BLaER1 treated with 17β-estradiol and CSF1 and Interleukin-3, amounts not matched to agents 10 nM and 100 nM (cell line): Measurements from ENCODE around the gene RPS6KA5.
"Not testable (repeated sequence)": the region's sequence is repeated elsewhere in the genome, so short reads cannot be mapped to it uniquely, and the experiment has no call there.

ENCODE experiments used
- H3K27ac ChIP-seq, 11 experiments: shearing (Covaris generic); formaldehyde crosslinking; 2 replicates each; pipeline ENCODE4 v1.8.1; 2022
- H3K27me3 ChIP-seq, 11 experiments: shearing (Covaris generic); formaldehyde crosslinking; 2 replicates each; pipeline ENCODE4 v1.8.1; 2022
- H3K36me3 ChIP-seq, 11 experiments: shearing (Covaris generic); formaldehyde crosslinking; 2 replicates each; pipeline ENCODE4 v1.8.1; 2022
- H3K4me1 ChIP-seq, 10 experiments: shearing (Covaris generic); formaldehyde crosslinking; 2 replicates each; pipeline ENCODE4 v1.8.1; 2022
- H3K4me2 ChIP-seq, 11 experiments: shearing (Covaris generic); formaldehyde crosslinking; 2 replicates each; pipeline ENCODE4 v1.8.1; 2022
- H3K4me3 ChIP-seq, 10 experiments: shearing (Covaris generic); formaldehyde crosslinking; 2 replicates each; pipeline ENCODE4 v1.8.1; 2022
- H3K9ac ChIP-seq, 11 experiments: shearing (Covaris generic); formaldehyde crosslinking; 2 replicates each; pipeline ENCODE4 v1.8.1; 2022
- H3K9me3 ChIP-seq, 11 experiments: shearing (Covaris generic); formaldehyde crosslinking; replicated peaks in 1 of 11; 2 replicates each; pipeline ENCODE4 v1.8.1; 2022
- H4K20me1 ChIP-seq, 11 experiments: shearing (Covaris generic); formaldehyde crosslinking; 2 replicates each; pipeline ENCODE4 v1.8.1; 2022
- Cebpa-rat ChIP-seq, 11 experiments: shearing (Covaris generic); IDR thresholded peaks; 2 replicates each; pipeline ENCODE4 v1.8.1; 2022

RPS6KA5 gene

GRCh38 chr14:90848944-90849731 lies 211.3 kb downstream of the RPS6KA5 start:
- Histone ChIP-seq H3K27me3 (no peaks in the 10 kb centered on the region), H4K20me1 (no peaks in the 10 kb centered on the region), H3K9me3 (no peaks in the 10 kb centered on the region), H3K27ac (no peak overlapping the region), H3K4me1 (peaks cover 0 to 10% (median 0%) of the 10 kb centered on the region in 10 experiments; a peak in 4 of 20 replicates), H3K9ac (no peak overlapping the region), H3K36me3 (no peaks in the 10 kb centered on the region), H3K4me2 (no peak overlapping the region), H3K4me3 (no peak overlapping the region)
- TF ChIP-seq Cebpa-rat (IDR thresholded peaks at IDR 0.05) = no peak

- no peaks in the 10 kb centered on the region for H4K20me1 ChIP-seq
- no peaks in the 10 kb centered on the region for H3K27me3 ChIP-seq
- no peak for TF ChIP-seq Cebpa-rat (IDR thresholded peaks at IDR 0.05)
These were observed 213.9 kb downstream of the RPS6KA5 start for GRCh38 chr14:90846511-90846910.

GRCh38 chr14:90844321-90844720 lies 216.1 kb downstream of the RPS6KA5 start:
- Histone ChIP-seq H3K27me3 (no peaks in the 10 kb centered on the region), H3K36me3 (no peaks in the 10 kb centered on the region), H4K20me1 (no peaks in the 10 kb centered on the region), H3K4me1 (peaks cover 7 to 34% (median 11%) of the 10 kb centered on the region in 10 experiments; a peak in 19 of 20 replicates), H3K9me3 (no peaks in the 10 kb centered on the region), H3K4me3 (no peak overlapping the region), H3K4me2 (no peak overlapping the region), H3K27ac (no peak overlapping the region), H3K9ac (no peak overlapping the region)
- no peak for TF ChIP-seq Cebpa-rat (IDR thresholded peaks at IDR 0.05)

More at GRCh38 chr14:90846511-90846910, 213.9 kb downstream of the RPS6KA5 start:
- H3K9me3 ChIP-seq = no peaks in the 10 kb centered on the region
- no peak overlapping the region for H3K4me3 ChIP-seq
- peak overlapping the region in 3 of 11 experiments; percentile 24 to 50 (median 28); a peak in 5 of 22 replicates for H3K4me2 ChIP-seq
- no peaks in the 10 kb centered on the region for H3K36me3 ChIP-seq
- H3K9ac ChIP-seq = no peak overlapping the region
- no peak overlapping the region for H3K27ac ChIP-seq
- H3K4me1 ChIP-seq = peaks cover 7 to 21% (median 11%) of the 10 kb centered on the region in 10 experiments; a peak in 19 of 20 replicates

- H3K9me3 ChIP-seq = no peaks in the 10 kb centered on the region
- no peak overlapping the region for H3K27ac ChIP-seq
- no peak overlapping the region for H3K4me3 ChIP-seq
- H3K9ac ChIP-seq = no peak overlapping the region
- TF ChIP-seq Cebpa-rat (IDR thresholded peaks at IDR 0.05) = no peak
- H4K20me1 ChIP-seq = no peaks in the 10 kb centered on the region
- H3K4me1 ChIP-seq = peaks cover 7 to 50% (median 11%) of the 10 kb centered on the region in 10 experiments; a peak in 19 of 20 replicates
- H3K36me3 ChIP-seq = no peaks in the 10 kb centered on the region
- H3K27me3 ChIP-seq = no peaks in the 10 kb centered on the region
- peak overlapping the region in 9 of 11 experiments; percentile 25 to 56 (median 45); a peak in 17 of 22 replicates for H3K4me2 ChIP-seq
These were observed 217.7 kb downstream of the RPS6KA5 start for GRCh38 chr14:90842726-90843125.

- not testable (repeated sequence) for H3K9ac ChIP-seq, H4K20me1 ChIP-seq
These were observed 219.8 kb downstream of the RPS6KA5 start for GRCh38 chr14:90840667-90841066.

GRCh38 chr14:90839889-90840266 lies 220.6 kb downstream of the RPS6KA5 start:
- Histone ChIP-seq H3K4me2 (peak overlapping the region in 2 of 11 experiments; percentile 62 to 70; a peak in 4 of 22 replicates), H3K9me3 (no peaks in the 10 kb centered on the region), H3K4me3 (no peak overlapping the region), H3K4me1 (peaks cover 21 to 61% (median 25%) of the 10 kb centered on the region in 10 experiments), H4K20me1 (no peaks in the 10 kb centered on the region), H3K9ac (0 out of 22 replicates have a peak overlapping the region, but pooled peaks of 1 of the 11 experiments have one; percentile 33), H3K36me3 (no peaks in the 10 kb centered on the region), H3K27ac (peak overlapping the region in 2 of 11 experiments; percentile 68 to 71; a peak in 3 of 22 replicates), H3K27me3 (no peaks in the 10 kb centered on the region)
- TF ChIP-seq Cebpa-rat (IDR thresholded peaks at IDR 0.05) = no peak

More at GRCh38 chr14:90840667-90841066, 219.8 kb downstream of the RPS6KA5 start:
- not testable (repeated sequence) for H3K27ac ChIP-seq, H3K4me2 ChIP-seq, H3K9me3 ChIP-seq, H3K4me3 ChIP-seq, H3K27me3 ChIP-seq, H3K36me3 ChIP-seq
- peaks cover 21 to 60% (median 25%) of the 10 kb centered on the region in 10 experiments for H3K4me1 ChIP-seq

GRCh38 chr14:90839024-90839888 lies 221.2 kb downstream of the RPS6KA5 start:
- H3K4me3 ChIP-seq = no peak overlapping the region
- no peaks in the 10 kb centered on the region for H3K36me3 ChIP-seq
- H4K20me1 ChIP-seq = no peaks in the 10 kb centered on the region
- no peaks in the 10 kb centered on the region for H3K9me3 ChIP-seq
- no peak for TF ChIP-seq Cebpa-rat (IDR thresholded peaks at IDR 0.05)
- no peaks in the 10 kb centered on the region for H3K27me3 ChIP-seq
- H3K4me2 ChIP-seq = peak overlapping the region in 2 of 11 experiments; percentile 62 to 70; a peak in 5 of 22 replicates
- peak overlapping the region in 2 of 11 experiments; percentile 33 to 46; a peak in 2 of 22 replicates for H3K9ac ChIP-seq
- peaks cover 21 to 61% (median 25%) of the 10 kb centered on the region in 10 experiments for H3K4me1 ChIP-seq
- peak overlapping the region in 2 of 11 experiments; percentile 68 to 71; a peak in 3 of 22 replicates for H3K27ac ChIP-seq

- H3K27me3 ChIP-seq, H3K9me3 ChIP-seq, H3K9ac ChIP-seq, H3K36me3 ChIP-seq, H3K4me3 ChIP-seq, H4K20me1 ChIP-seq: not testable (repeated sequence)
- peaks cover 21 to 61% (median 25%) of the 10 kb centered on the region in 10 experiments for H3K4me1 ChIP-seq
- H3K27ac ChIP-seq = peak overlapping the region in 2 of 11 experiments; percentile 68 to 71; a peak in 3 of 22 replicates
- peak overlapping the region in 2 of 11 experiments; percentile 62 to 70; a peak in 4 of 22 replicates for H3K4me2 ChIP-seq
These were observed 221.9 kb downstream of the RPS6KA5 start for GRCh38 chr14:90838531-90838930.

DNA sequence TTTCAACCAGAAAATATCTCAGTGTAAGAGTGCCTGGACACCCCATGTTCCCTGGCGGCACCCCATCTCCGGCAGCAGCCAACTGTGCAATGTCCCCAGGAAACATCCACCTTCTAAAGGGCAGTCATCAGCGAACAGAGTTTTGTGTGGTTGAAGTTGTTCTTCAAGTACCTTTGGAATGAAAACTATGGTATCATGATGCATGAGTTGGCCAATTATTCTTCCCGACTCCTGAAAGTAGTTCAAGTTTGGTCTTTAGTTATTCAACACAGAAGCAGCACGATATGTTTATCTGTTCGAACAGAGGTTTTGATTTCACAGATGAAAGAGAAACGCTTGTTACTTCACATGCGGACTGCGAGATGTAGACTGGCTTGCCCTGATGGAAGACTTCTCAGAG lies 223.1 kb downstream of the RPS6KA5 start:
- TF ChIP-seq Cebpa-rat (IDR thresholded peaks at IDR 0.05) = no peak

More for the DNA sequence above, 223.1 kb downstream of the RPS6KA5 start:
- H3K9ac ChIP-seq = no peak overlapping the region
- H3K4me2 ChIP-seq = peak overlapping the region in 2 of 11 experiments; percentile 76 to 88; a peak in 2 of 22 replicates
- H3K27me3 ChIP-seq = no peaks in the 10 kb centered on the region
- H3K27ac ChIP-seq = no peak overlapping the region; a peak in 1 of 22 replicates
- no peak overlapping the region for H3K4me3 ChIP-seq
- no peaks in the 10 kb centered on the region for H3K36me3 ChIP-seq
- no peaks in the 10 kb centered on the region for H4K20me1 ChIP-seq
- peaks cover 13 to 50% (median 14%) of the 10 kb centered on the region in 10 experiments for H3K4me1 ChIP-seq
- H3K9me3 ChIP-seq = no peaks in the 10 kb centered on the region
